ENCODE measurements around the gene ASIC1. TPM values are rescaled to one million over a fixed set of nuclear protein-coding genes. Genes with fewer than 3 reads are reported as not detected.
A peak's percentile ranks its signal among the peaks of the same experiment; 100 is the strongest.

Gene ASIC1
- total RNA-seq (2021) (2.7 and 5.5 TPM in 2 replicates), Bru-seq, nascent RNA (percentile 34 among the genes with signal in this experiment), BruChase-seq, experiment 1, labeled RNA remaining after a 2-hour chase (percentile 45 among the genes with signal in this experiment), BruChase-seq, experiment 2, labeled RNA remaining after a 6-hour chase (percentile 49 among the genes with signal in this experiment)
- long read RNA-seq, partial matches to known transcripts, result 2 of 4 reads
- long read RNA-seq, other reads (novel, unspliced or antisense), result 1 of 4 reads

DNA sequence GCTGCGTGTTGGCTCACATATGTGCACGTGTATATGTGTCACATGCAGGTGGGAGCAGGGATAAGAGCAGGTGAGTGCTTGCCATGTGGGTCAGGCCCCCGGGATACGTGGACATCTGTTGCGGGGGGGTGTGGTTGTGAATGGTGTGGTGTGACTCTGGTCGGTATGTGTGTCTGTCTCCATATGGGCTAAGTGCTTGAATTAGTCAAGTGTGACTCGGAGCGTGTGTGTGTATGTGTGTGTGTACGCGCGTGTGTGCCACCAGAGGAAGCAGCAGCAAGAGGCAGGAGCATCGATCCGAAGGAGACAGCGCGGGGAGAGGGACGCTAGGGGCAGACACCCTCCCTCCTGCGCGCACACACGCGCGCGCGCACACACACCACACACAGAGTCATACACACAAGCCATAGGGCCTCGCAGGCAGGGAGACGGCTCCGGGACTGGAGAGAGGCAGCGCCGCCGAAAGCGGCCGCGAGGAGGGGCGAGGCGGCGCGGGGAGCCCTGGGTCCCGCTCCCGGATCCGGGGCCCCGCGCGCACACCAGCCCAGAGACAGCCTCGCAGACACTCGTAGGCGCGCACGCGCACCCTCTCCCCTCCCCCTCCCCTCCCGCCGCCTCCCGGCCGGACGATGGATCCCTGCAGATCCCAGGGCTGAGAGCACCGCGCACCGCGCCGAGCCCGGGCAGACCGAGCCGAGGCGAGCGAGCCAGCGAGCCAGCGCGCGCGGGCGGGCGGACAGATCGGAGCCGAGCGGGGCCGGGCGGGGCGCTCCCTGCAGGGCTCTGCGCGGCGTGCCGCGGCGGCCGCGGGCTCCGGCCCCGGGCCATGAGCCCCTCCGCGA, at the start of gene ASIC1:
Gene ASIC1 (plus strand): TSS at position 597 of the 842 bp plus-strand sequence. CDS start 1,171 bp downstream, outside the sequence.
- H3K27ac ChIP-seq (ENCODE audit: low read depth, low read length, poor library complexity, severe bottlenecking), result no peak within 1 kb of the TSS
- ChIA-PET CTCF (interaction anchor here (1.7 to 2.5 kb wide), 2 partner anchors 18 to 90 kb away, joined by 17 to 31 read pairs; no protein-coding TSS in a partner anchor), POLR2A (ENCODE audit: low non-redundant PET) (no interaction called here)
- BruUV-seq (replicated peaks), result no TSS peak
- no peaks in the 10 kb centered on the region for H3K36me3 ChIP-seq (ENCODE audit: insufficient read depth, low read length, poor library complexity, severe bottlenecking)
- H3K4me1 ChIP-seq (ENCODE audit: insufficient read depth, low read length, poor library complexity, severe bottlenecking), result peaks cover 15% of the 10 kb centered on the region
- no peak for TF ChIP-seq EZH2 (IDR thresholded peaks at IDR 0.05; ENCODE audit: borderline replicate concordance, low read depth, low read length, poor library complexity, severe bottlenecking)
- TF ChIP-seq, protein P1, sequence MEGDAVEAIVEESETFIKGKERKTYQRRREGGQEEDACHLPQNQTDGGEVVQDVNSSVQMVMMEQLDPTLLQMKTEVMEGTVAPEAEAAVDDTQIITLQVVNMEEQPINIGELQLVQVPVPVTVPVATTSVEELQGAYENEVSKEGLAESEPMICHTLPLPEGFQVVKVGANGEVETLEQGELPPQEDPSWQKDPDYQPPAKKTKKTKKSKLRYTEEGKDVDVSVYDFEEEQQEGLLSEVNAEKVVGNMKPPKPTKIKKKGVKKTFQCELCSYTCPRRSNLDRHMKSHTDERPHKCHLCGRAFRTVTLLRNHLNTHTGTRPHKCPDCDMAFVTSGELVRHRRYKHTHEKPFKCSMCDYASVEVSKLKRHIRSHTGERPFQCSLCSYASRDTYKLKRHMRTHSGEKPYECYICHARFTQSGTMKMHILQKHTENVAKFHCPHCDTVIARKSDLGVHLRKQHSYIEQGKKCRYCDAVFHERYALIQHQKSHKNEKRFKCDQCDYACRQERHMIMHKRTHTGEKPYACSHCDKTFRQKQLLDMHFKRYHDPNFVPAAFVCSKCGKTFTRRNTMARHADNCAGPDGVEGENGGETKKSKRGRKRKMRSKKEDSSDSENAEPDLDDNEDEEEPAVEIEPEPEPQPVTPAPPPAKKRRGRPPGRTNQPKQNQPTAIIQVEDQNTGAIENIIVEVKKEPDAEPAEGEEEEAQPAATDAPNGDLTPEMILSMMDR (conservative IDR thresholded peaks at IDR 0.05; ENCODE audit: low read depth, low read length), result 0 out of 2 replicates have a peak, but pooled peaks have one; percentile 17
- H3K9me3 ChIP-seq (ENCODE audit: low read depth, low read length, poor library complexity, severe bottlenecking), result no peaks in the 10 kb centered on the region
- peak within 1 kb of the TSS; percentile 71 for H3K4me3 ChIP-seq (ENCODE audit: low read depth, low read length, poor library complexity, severe bottlenecking)
- intact Hi-C loops (cut with micrococcal nuclease; ENCODE audit: unreplicated experiment), result loop anchor here (1.0 kb wide), 2 partner anchors 18 to 90 kb away; no protein-coding TSS in a partner anchor
- peak; percentile 67 for DNase-seq (ENCODE audit: low spot score)
- H3K27me3 ChIP-seq (replicated peaks; ENCODE audit: insufficient read depth, low read depth, low read length, poor library complexity), result peaks cover 4% of the 10 kb centered on the region

DNA sequence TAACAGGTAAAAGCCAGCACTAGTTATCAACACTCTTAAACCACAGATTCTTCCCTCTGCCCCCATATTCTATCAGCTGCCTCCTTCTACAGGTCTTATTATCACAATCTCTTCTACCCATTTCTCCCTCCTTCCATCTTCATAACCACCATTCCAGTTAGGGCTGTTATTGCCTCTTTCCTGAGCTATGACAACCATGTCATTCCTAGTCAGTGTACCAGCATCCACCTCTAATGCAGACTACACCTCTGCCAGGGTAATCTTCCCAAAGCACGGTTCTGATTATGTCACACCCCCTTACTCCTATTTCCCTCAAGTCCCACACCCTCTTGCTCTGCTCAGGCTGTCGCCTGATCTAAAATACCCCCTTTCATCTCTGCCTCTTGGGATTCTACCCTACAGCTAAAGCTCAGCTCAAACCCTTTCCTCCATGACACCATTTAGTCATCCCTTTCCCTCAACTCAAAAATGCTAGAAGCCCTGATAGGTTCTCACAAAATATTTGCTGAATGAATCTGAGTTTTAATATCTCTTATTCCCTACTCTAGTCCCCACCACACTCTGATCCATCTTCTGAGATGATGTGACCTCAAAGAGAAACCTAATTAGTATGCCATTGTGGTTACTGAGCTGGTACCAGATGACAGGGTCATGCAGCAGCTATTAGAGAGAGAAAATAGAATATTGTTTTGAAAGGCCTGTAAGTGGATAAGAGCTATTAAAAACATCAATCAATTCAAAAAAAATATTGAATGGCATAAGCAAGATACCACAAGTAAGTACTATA, 43.8 kb upstream of the ASIC1 start:
- POLR2A ChIA-PET (ENCODE audit: low non-redundant PET), result interaction anchor here (0.9 kb wide), 1 partner anchor 23 kb away, joined by 6 read pairs; no protein-coding TSS in a partner anchor
- H3K27me3 ChIP-seq (replicated peaks; ENCODE audit: insufficient read depth, low read depth, low read length, poor library complexity), result no peaks in the 10 kb centered on the region
- CTCF ChIA-PET, result no interaction called here
- intact Hi-C loops (cut with micrococcal nuclease; ENCODE audit: unreplicated experiment), result no loop called here
- no peak overlapping the region for H3K4me3 ChIP-seq (ENCODE audit: low read depth, low read length, poor library complexity, severe bottlenecking)
- BruUV-seq (replicated peaks), result no TSS peak
- H3K36me3 ChIP-seq (ENCODE audit: insufficient read depth, low read length, poor library complexity, severe bottlenecking), result peaks cover 58% of the 10 kb centered on the region
- no peaks in the 10 kb centered on the region for H3K9me3 ChIP-seq (ENCODE audit: low read depth, low read length, poor library complexity, severe bottlenecking)
- TF ChIP-seq EZH2 (IDR thresholded peaks at IDR 0.05; ENCODE audit: borderline replicate concordance, low read depth, low read length, poor library complexity, severe bottlenecking), result no peak
- TF ChIP-seq, protein P1 (conservative IDR thresholded peaks at IDR 0.05; ENCODE audit: low read depth, low read length), result no peak
- no peak for DNase-seq (ENCODE audit: low spot score)
- peaks cover 13% of the 10 kb centered on the region for H3K4me1 ChIP-seq (ENCODE audit: insufficient read depth, low read length, poor library complexity, severe bottlenecking)
- H3K27ac ChIP-seq (ENCODE audit: low read depth, low read length, poor library complexity, severe bottlenecking), result no peak overlapping the region

DNA sequence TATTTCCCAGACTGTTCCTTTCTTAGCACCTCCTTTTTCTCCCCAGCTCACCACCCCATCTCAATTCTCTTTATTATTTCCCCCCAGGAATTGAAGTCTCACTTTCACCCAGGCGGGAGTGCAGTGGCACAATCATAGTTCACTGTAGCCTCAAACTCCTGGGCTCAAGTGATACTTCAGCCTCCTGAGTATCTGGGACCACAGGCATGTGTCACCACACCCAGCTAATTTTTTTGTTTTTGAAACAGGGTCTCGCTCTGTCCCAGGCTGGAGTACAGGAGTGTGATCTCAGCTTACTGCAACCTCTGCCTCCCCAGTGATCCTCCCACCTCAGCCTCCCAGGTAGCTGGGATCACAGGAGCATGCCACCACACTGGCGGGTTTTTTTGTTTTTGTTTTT, 43.1 kb upstream of the ASIC1 start:
- Histone ChIP-seq H3K9me3 (ENCODE audit: low read depth, low read length, poor library complexity, severe bottlenecking) (no peaks in the 10 kb centered on the region), H3K4me1 (ENCODE audit: insufficient read depth, low read length, poor library complexity, severe bottlenecking) (peaks cover 16% of the 10 kb centered on the region), H3K27me3 (replicated peaks; ENCODE audit: insufficient read depth, low read depth, low read length, poor library complexity) (no peaks in the 10 kb centered on the region), H3K36me3 (ENCODE audit: insufficient read depth, low read length, poor library complexity, severe bottlenecking) (peaks cover 50% of the 10 kb centered on the region), H3K4me3 (ENCODE audit: low read depth, low read length, poor library complexity, severe bottlenecking) (no peak overlapping the region), H3K27ac (ENCODE audit: low read depth, low read length, poor library complexity, severe bottlenecking) (no peak overlapping the region)
- intact Hi-C loops (cut with micrococcal nuclease; ENCODE audit: unreplicated experiment), result no loop called here
- BruUV-seq (replicated peaks), result no TSS peak
- ChIA-PET POLR2A (ENCODE audit: low non-redundant PET) (interaction anchor here (0.9 kb wide), 1 partner anchor 22 kb away, joined by 6 read pairs; no protein-coding TSS in a partner anchor), CTCF (no interaction called here)
- no peak for TF ChIP-seq EZH2 (IDR thresholded peaks at IDR 0.05; ENCODE audit: borderline replicate concordance, low read depth, low read length, poor library complexity, severe bottlenecking)
- TF ChIP-seq, protein P1 (conservative IDR thresholded peaks at IDR 0.05; ENCODE audit: low read depth, low read length), result no peak
- DNase-seq (ENCODE audit: low spot score), result no peak
